ENCODE data around the gene ZCWPW1. TPM values are rescaled to one million over a fixed set of nuclear protein-coding genes. Genes with fewer than 3 reads are reported as not detected.

Gene ZCWPW1
- total RNA-seq, 1 experiment from 2014 or later: 3.4 TPM

DNA sequence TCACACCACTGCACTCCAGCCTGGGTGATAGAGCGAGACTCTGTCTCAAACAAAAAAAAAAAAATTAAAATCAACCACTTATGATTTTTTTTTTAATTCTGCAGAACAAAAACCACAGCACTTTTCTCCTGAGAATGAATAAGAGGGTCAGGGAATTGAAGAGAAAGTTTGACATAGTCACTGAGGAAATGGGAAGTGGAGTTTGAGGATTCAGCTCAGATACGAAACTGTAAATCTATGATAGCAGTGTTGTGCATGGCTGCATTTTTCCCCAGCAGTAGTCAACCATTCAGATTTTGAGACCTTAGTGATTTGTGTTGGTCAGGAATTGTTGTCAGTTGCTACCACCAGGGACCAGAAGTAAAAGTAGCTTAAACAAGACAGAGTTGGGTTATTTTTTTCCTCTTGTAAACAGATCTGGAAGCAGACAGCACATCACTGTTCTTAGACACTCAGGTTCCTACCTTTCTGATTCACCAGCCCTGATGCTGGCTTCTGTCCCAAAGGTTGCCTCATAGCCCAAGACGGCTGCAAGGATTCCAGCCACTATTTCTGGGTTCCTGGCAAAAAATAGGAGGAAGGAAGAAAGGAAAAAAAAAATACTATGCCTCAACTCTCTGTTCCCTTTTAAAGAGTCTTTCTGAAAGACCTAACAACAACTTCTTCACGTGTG, 35.1 kb downstream of the ZCWPW1 start:
- CTCF ChIA-PET: interaction anchor here (1.9 kb wide), 1 partner anchor 14 kb away, joined by 7 read pairs; no protein-coding TSS in a partner anchor

GRCh38 chr7:100390286-100391009, 38.1 kb downstream of the ZCWPW1 start:
- Histone ChIP-seq H3K9me3 (no peaks in the 10 kb centered on the region), H3K4me1 (no peaks in the 10 kb centered on the region), H3K27me3 (replicated peaks; ENCODE audit: control insufficient read depth, insufficient read depth, low read length) (peaks cover 1% of the 10 kb centered on the region), H3K4me3 (ENCODE audit: low read depth, low read length) (no peak overlapping the region), H3K36me3 (ENCODE audit: control insufficient read depth, insufficient read depth, low read length) (no peaks in the 10 kb centered on the region)
- no TSS peak for BruUV-seq (replicated peaks)
- Mint-ChIP-seq H3K27me3 (ENCODE audit: insufficient read depth, unreplicated experiment) (peaks cover 19% of the 10 kb centered on the region), H3K9me3 (ENCODE audit: unreplicated experiment) (no peaks in the 10 kb centered on the region), H3K4me1 (ENCODE audit: low read depth, unreplicated experiment) (no peaks in the 10 kb centered on the region), H3K4me3 (ENCODE audit: unreplicated experiment) (no peak overlapping the region), H3K36me3 (ENCODE audit: insufficient read depth, unreplicated experiment) (no peaks in the 10 kb centered on the region), H3K27ac (ENCODE audit: unreplicated experiment) (no peak overlapping the region)
- CTCF ChIA-PET: no interaction called here
- intact Hi-C loops (cut with micrococcal nuclease; ENCODE audit: unreplicated experiment): no loop called here
- no peak for TF ChIP-seq CTCF (IDR thresholded peaks at IDR 0.05; ENCODE audit: insufficient read depth in 1 of 2, low read depth in 1 of 2, low read length in 1 of 2, severe bottlenecking in 1 of 2, unreplicated experiment in 1 of 2)
- POLR2A ChIA-PET: no interaction called here
- no peak for DNase-seq

More for the DNA sequence above, 35.1 kb downstream of the ZCWPW1 start:
- Histone ChIP-seq H3K9me3 (no peaks in the 10 kb centered on the region), H3K27me3 (replicated peaks; ENCODE audit: control insufficient read depth, insufficient read depth, low read length) (peaks cover 1% of the 10 kb centered on the region), H3K4me3 (ENCODE audit: low read depth, low read length) (no peak overlapping the region), H3K4me1 (no peaks in the 10 kb centered on the region), H3K36me3 (ENCODE audit: control insufficient read depth, insufficient read depth, low read length) (no peaks in the 10 kb centered on the region)
- POLR2A ChIA-PET: no interaction called here
- Mint-ChIP-seq H3K9me3 (ENCODE audit: unreplicated experiment) (no peaks in the 10 kb centered on the region), H3K36me3 (ENCODE audit: insufficient read depth, unreplicated experiment) (no peaks in the 10 kb centered on the region), H3K27me3 (ENCODE audit: insufficient read depth, unreplicated experiment) (peaks cover 29% of the 10 kb centered on the region), H3K4me1 (ENCODE audit: low read depth, unreplicated experiment) (no peaks in the 10 kb centered on the region), H3K4me3 (ENCODE audit: unreplicated experiment) (no peak overlapping the region), H3K27ac (ENCODE audit: unreplicated experiment) (no peak overlapping the region)
- DNase-seq: no peak
- no TSS peak for BruUV-seq (replicated peaks)
- TF ChIP-seq CTCF (IDR thresholded peaks at IDR 0.05; ENCODE audit: insufficient read depth in 1 of 2, low read depth in 1 of 2, low read length in 1 of 2, severe bottlenecking in 1 of 2, unreplicated experiment in 1 of 2): no peak
- intact Hi-C loops (cut with micrococcal nuclease; ENCODE audit: unreplicated experiment): no loop called here

GRCh38 chr7:100389437-100390088, 38.9 kb downstream of the ZCWPW1 start:
- H3K27me3 ChIP-seq (replicated peaks; ENCODE audit: control insufficient read depth, insufficient read depth, low read length): peaks cover 1% of the 10 kb centered on the region

More at GRCh38 chr7:100389437-100390088, 38.9 kb downstream of the ZCWPW1 start:
- Mint-ChIP-seq H3K9me3 (ENCODE audit: unreplicated experiment) (no peaks in the 10 kb centered on the region), H3K4me1 (ENCODE audit: low read depth, unreplicated experiment) (no peaks in the 10 kb centered on the region), H3K4me3 (ENCODE audit: unreplicated experiment) (no peak overlapping the region), H3K27me3 (ENCODE audit: insufficient read depth, unreplicated experiment) (peaks cover 23% of the 10 kb centered on the region), H3K27ac (ENCODE audit: unreplicated experiment) (no peak overlapping the region), H3K36me3 (ENCODE audit: insufficient read depth, unreplicated experiment) (no peaks in the 10 kb centered on the region)
- TF ChIP-seq CTCF (IDR thresholded peaks at IDR 0.05; ENCODE audit: insufficient read depth in 1 of 2, low read depth in 1 of 2, low read length in 1 of 2, severe bottlenecking in 1 of 2, unreplicated experiment in 1 of 2): no peak
- no peaks in the 10 kb centered on the region for H3K4me1 ChIP-seq
- POLR2A ChIA-PET: no interaction called here
- intact Hi-C loops (cut with micrococcal nuclease; ENCODE audit: unreplicated experiment): no loop called here
- no peak overlapping the region for H3K4me3 ChIP-seq (ENCODE audit: low read depth, low read length)
- H3K9me3 ChIP-seq: no peaks in the 10 kb centered on the region
- H3K36me3 ChIP-seq (ENCODE audit: control insufficient read depth, insufficient read depth, low read length): no peaks in the 10 kb centered on the region
- no peak for DNase-seq
- CTCF ChIA-PET: no interaction called here
- BruUV-seq (replicated peaks): no TSS peak
